SK-N-SH treated with all-trans-retinoic acid at 6 μM for 48 hours (cell line): ENCODE results near the gene LCE3A.

Source experiments
- ATAC-seq: fragments of 200-7000 bp; cut with Tn5 transposase; 3 replicates; pipeline ENCODE4 v1.9.1; 2020; ENCODE audit warnings: mild to moderate bottlenecking, moderate library complexity
- ARNTL ChIP-seq: fragments of 450-650 bp; formaldehyde crosslinking; IDR thresholded peaks from 2 replicates; pipeline ENCODE4 v1.5.0; 2020; ENCODE audit warnings: low read depth, mild to moderate bottlenecking, moderate library complexity, borderline replicate concordance
- BACH2 ChIP-seq: fragments of 250-450 bp; sonication (Bioruptor Pico); IDR thresholded peaks from 2 replicates; pipeline ENCODE4 v1.9.0; 2021; ENCODE audit warnings: mild to moderate bottlenecking, borderline replicate concordance
- CREB5 ChIP-seq: fragments of 250-450 bp; sonication (Bioruptor Pico); IDR thresholded peaks from 2 replicates; pipeline ENCODE4 v1.5.1; 2020; ENCODE audit warnings: low read depth, mild to moderate bottlenecking, moderate library complexity
- CSDC2 ChIP-seq: fragments of 250-450 bp; sonication (Bioruptor Pico); IDR thresholded peaks from 2 replicates; pipeline ENCODE4 v1.5.0; 2020; ENCODE audit warnings: mild to moderate bottlenecking, moderate library complexity
- ESRRG ChIP-seq: fragments of 250-450 bp; sonication (Bioruptor Pico); IDR thresholded peaks from 2 replicates; pipeline ENCODE4 v1.6.1; 2021; ENCODE audit warnings: mild to moderate bottlenecking
- GLIS3 ChIP-seq: fragments of 250-450 bp; sonication (Bioruptor Pico); IDR thresholded peaks from 2 replicates; pipeline ENCODE4 v1.5.0; 2020; ENCODE audit warnings: mild to moderate bottlenecking, moderate library complexity
- ISL1 ChIP-seq: fragments of 250-450 bp; sonication (Bioruptor Pico); IDR thresholded peaks from 2 replicates; pipeline ENCODE4 v2.1.2; 2022; ENCODE audit warnings: mild to moderate bottlenecking, moderate library complexity
- OSR1 ChIP-seq: fragments of 250-450 bp; sonication (Bioruptor Pico); IDR thresholded peaks from 2 replicates; pipeline ENCODE4 v1.8.0; 2022; ENCODE audit warnings: moderate library complexity, mild to moderate bottlenecking, inconsistent platforms
- PATZ1 ChIP-seq: fragments of 250-450 bp; sonication (Bioruptor Pico); IDR thresholded peaks from 2 replicates; pipeline ENCODE4 v1.8.0; 2020; ENCODE audit warnings: mild to moderate bottlenecking, moderate library complexity, borderline replicate concordance
- POU6F1 ChIP-seq: fragments of 250-450 bp; sonication (Bioruptor Pico); IDR thresholded peaks from 2 replicates; pipeline ENCODE4 v1.8.0; 2021; ENCODE audit warnings: low read depth, mild to moderate bottlenecking, moderate library complexity, borderline replicate concordance
- RARB ChIP-seq: fragments of 250-450 bp; sonication (Bioruptor Pico); IDR thresholded peaks from 2 replicates; pipeline ENCODE4 v1.8.0; 2021; ENCODE audit warnings: mild to moderate bottlenecking, moderate library complexity
- SNAI2 ChIP-seq: fragments of 250-450 bp; sonication (Bioruptor Pico); IDR thresholded peaks from 2 replicates; pipeline ENCODE4 v1.5.0; 2020; ENCODE audit warnings: mild to moderate bottlenecking, moderate library complexity
- TCF4 ChIP-seq: fragments of 250-450 bp; sonication (Bioruptor Pico); IDR thresholded peaks from 2 replicates; pipeline ENCODE4 v1.8.0; 2021; ENCODE audit warnings: mild to moderate bottlenecking, moderate library complexity, borderline replicate concordance
- TOX ChIP-seq: fragments of 250-450 bp; sonication (Bioruptor Pico); IDR thresholded peaks from 2 replicates; pipeline ENCODE4 v1.8.0; 2021; ENCODE audit warnings: mild to moderate bottlenecking, moderate library complexity, borderline replicate concordance
- ZC3H10 ChIP-seq: fragments of 250-450 bp; sonication (Bioruptor Pico); IDR thresholded peaks from 2 replicates; pipeline ENCODE4 v1.5.1; 2021; ENCODE audit warnings: mild to moderate bottlenecking, moderate library complexity
- ZFP3 ChIP-seq: fragments of 250-450 bp; sonication (Bioruptor Pico); IDR thresholded peaks from 2 replicates; pipeline ENCODE4 v1.5.0; 2020; ENCODE audit warnings: mild to moderate bottlenecking, moderate library complexity
- ZFP30 ChIP-seq: fragments of 450-650 bp; formaldehyde crosslinking; IDR thresholded peaks from 2 replicates; pipeline ENCODE4 v1.5.0; 2022; ENCODE audit warnings: mild to moderate bottlenecking, moderate library complexity
- ZNF565 ChIP-seq: fragments of 450-650 bp; formaldehyde crosslinking; conservative IDR thresholded peaks from 2 replicates; pipeline ENCODE4 v1.5.0; 2020; ENCODE audit warnings: low read depth, mild to moderate bottlenecking, moderate library complexity
- ZNF8 ChIP-seq: fragments of 450-650 bp; formaldehyde crosslinking; IDR thresholded peaks from 2 replicates; pipeline ENCODE4 v1.5.0; 2020; ENCODE audit warnings: mild to moderate bottlenecking, moderate library complexity
- TF ChIP-seq, protein P1 (sequence below): fragments of 250-450 bp; sonication (Bioruptor Pico); IDR thresholded peaks from 2 replicates; pipeline ENCODE4 v1.5.0; 2020; ENCODE audit warnings: mild to moderate bottlenecking, moderate library complexity

Gene LCE3A

GRCh38 chr1:152640351-152640750 is 17.4 kb upstream of the LCE3A start:
- ATAC-seq: no peak
- TF ChIP-seq SNAI2: no peak
- TF ChIP-seq RARB (CRISPR knock-in tag): no peak
- no peak for TF ChIP-seq ARNTL (CRISPR knock-in tag)
- TF ChIP-seq PATZ1: no peak
- no peak for TF ChIP-seq OSR1 (CRISPR knock-in tag)
- TF ChIP-seq ISL1: no peak
- no peak for TF ChIP-seq ZFP30 (CRISPR knock-in tag)
- TF ChIP-seq ZFP3 (CRISPR knock-in tag): no peak
- TF ChIP-seq, protein P1, sequence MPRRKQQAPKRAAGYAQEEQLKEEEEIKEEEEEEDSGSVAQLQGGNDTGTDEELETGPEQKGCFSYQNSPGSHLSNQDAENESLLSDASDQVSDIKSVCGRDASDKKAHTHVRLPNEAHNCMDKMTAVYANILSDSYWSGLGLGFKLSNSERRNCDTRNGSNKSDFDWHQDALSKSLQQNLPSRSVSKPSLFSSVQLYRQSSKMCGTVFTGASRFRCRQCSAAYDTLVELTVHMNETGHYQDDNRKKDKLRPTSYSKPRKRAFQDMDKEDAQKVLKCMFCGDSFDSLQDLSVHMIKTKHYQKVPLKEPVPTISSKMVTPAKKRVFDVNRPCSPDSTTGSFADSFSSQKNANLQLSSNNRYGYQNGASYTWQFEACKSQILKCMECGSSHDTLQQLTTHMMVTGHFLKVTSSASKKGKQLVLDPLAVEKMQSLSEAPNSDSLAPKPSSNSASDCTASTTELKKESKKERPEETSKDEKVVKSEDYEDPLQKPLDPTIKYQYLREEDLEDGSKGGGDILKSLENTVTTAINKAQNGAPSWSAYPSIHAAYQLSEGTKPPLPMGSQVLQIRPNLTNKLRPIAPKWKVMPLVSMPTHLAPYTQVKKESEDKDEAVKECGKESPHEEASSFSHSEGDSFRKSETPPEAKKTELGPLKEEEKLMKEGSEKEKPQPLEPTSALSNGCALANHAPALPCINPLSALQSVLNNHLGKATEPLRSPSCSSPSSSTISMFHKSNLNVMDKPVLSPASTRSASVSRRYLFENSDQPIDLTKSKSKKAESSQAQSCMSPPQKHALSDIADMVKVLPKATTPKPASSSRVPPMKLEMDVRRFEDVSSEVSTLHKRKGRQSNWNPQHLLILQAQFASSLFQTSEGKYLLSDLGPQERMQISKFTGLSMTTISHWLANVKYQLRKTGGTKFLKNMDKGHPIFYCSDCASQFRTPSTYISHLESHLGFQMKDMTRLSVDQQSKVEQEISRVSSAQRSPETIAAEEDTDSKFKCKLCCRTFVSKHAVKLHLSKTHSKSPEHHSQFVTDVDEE: no peak
- TF ChIP-seq CSDC2: no peak
- no peak for TF ChIP-seq TCF4 (CRISPR knock-in tag)
- TF ChIP-seq TOX (CRISPR knock-in tag): no peak
- no peak for TF ChIP-seq ESRRG
- TF ChIP-seq ZC3H10 (CRISPR knock-in tag): no peak
- TF ChIP-seq GLIS3 (CRISPR knock-in tag): no peak
- TF ChIP-seq POU6F1 (CRISPR knock-in tag): no peak

DNA sequence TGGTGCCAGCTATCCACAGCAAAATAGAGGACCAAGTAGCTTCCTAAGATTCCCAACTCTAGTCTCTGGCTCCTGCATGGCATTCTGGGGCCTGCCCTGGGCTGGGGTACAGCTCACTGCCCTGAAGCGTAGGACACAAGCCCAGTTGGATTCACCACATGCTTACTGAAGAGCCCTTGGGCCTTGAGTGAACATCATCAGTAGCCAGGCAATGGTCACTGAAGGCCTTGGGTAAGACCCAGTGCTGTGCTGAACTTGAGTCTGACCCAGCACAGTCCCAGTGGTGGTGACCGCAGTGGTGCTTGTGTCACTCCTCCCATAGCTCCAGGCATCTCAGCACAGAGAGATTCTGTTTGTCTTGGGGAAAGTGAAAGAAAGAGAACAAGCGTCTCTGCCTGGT is 7.7 kb upstream of the LCE3A start:
- TF ChIP-seq POU6F1 (CRISPR knock-in tag) (no peak), CREB5 (CRISPR knock-in tag) (no peak), ZC3H10 (CRISPR knock-in tag) (no peak), ZNF565 (no peak), TOX (CRISPR knock-in tag) (no peak), ZNF8 (CRISPR knock-in tag) (no peak), ISL1 (no peak), TCF4 (CRISPR knock-in tag) (no peak), BACH2 (CRISPR knock-in tag) (no peak)
- TF ChIP-seq, protein P1: no peak
- ATAC-seq: no peak
